ENCODE measurements around the gene MYT1.

The MYT1 gene

DNA sequence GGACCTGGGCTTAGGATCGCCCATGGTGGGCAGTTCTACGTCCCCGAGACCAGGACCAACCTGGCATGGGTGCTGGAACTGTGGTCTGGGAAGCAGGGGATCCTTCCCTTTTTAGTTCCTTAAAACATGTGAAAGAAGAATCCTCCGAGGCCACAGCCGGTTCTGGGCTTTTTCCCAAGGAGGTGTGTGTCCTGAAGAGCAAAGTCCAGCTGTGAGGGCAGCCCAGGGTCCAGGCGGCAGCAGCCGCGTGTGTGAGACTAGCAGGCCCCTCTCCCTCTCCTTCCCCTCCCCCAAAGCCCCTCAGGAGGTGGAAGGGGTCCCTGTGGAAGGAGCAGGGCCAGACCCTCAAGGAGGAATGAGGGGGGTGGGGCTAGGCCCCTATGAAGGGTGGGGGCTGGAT, 56.2 kb downstream of the MYT1 start:
- Histone ChIP-seq H3K27ac (no peak overlapping the region), H3K4me3 (no peak overlapping the region)
- TF ChIP-seq, protein P1, sequence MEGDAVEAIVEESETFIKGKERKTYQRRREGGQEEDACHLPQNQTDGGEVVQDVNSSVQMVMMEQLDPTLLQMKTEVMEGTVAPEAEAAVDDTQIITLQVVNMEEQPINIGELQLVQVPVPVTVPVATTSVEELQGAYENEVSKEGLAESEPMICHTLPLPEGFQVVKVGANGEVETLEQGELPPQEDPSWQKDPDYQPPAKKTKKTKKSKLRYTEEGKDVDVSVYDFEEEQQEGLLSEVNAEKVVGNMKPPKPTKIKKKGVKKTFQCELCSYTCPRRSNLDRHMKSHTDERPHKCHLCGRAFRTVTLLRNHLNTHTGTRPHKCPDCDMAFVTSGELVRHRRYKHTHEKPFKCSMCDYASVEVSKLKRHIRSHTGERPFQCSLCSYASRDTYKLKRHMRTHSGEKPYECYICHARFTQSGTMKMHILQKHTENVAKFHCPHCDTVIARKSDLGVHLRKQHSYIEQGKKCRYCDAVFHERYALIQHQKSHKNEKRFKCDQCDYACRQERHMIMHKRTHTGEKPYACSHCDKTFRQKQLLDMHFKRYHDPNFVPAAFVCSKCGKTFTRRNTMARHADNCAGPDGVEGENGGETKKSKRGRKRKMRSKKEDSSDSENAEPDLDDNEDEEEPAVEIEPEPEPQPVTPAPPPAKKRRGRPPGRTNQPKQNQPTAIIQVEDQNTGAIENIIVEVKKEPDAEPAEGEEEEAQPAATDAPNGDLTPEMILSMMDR (IDR thresholded peaks at IDR 0.05) = no peak
- no peak for DNase-seq (ENCODE audit: low spot score)

DNA sequence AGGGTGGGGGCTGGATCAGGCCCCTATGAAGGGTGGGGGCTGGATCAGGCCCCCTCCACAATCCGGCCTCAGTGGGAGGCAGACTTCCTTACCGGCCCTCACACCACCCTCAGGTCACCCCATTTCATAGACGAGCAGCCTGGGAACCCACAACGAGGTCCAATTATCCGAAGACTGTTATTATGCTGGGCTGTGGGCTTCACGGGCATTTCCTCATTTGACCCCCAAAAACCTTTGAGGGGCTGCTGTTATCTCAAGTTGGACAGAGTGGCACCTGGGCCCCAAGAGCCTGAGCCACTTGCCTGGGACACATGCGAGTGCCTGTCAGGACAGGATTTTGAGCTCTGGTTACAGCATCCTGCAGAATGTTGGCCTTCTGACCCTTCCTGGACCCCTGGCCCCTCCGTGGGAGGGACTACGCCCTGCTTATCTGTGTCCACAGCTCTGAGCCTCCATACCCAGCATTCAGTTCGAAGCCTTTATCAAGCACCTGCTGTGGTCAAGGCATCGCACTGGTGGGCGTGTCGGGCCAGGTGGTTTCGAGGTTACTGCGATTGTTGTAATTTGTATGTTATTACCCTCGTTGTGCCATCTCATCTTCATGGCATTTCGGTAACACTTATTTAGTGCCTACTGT, 56.8 kb downstream of the MYT1 start:
- H3K27ac ChIP-seq = no peak overlapping the region
- DNase-seq (ENCODE audit: low spot score) = no peak
- TF ChIP-seq, protein P1 (IDR thresholded peaks at IDR 0.05) = no peak
- no peak overlapping the region for H3K4me3 ChIP-seq

DNA sequence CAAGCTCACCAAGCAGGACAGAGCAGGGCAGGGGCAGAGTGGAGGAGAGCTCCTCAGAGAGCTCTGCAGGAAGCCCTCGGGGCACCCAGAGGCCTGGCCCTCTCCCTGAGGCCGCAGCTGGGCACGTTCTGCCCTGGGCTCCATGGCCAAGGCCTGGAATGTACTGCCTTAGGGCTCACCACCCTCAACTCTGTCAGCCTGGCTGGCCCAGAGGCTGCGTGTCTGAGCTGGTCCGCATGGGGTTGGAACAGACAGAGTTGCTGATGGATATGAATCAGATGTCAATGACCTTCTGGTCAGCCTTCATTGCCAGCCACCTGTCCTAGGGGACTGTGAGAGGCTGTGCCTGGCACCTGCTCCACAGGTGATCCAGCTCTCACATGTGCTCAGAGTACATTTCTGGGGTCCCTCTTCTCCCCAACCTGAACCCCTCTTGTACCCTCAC, 58.1 kb downstream of the MYT1 start:
- TF ChIP-seq, protein P1 (IDR thresholded peaks at IDR 0.05) = no peak

DNA sequence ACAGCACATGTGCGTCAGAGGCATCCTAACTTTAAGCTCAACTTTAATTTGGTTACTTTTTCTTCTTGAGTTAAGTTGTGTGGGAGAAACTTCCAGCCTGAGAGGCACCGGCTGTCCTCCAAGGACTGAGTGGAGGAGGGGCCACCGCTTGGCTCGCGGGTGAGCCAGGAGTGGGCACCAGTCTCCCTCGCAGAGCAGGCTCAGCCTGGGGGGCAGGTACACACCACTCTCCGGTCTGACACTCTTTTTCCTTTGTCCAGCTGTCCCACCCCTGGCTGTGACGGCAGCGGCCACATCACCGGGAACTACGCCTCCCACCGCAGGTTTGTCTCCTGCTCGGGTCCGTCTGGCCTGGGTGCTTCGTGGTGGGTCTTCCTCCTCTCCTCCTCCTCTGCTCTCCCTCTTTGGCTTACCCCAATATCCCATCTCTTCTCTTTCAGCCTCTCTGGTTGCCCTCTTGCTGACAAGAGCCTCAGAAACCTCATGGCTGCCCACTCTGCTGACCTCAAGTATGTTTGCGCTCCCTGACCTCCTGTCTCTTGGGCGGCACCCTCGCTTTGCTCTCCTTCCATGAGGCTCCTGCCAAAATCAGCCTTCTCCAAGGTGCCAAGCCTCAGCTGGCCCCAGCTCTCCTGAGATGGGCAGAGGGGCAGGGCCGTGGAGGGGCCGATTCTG, 58.7 kb downstream of the MYT1 start:
- Histone ChIP-seq H3K4me3 (no peak overlapping the region), H3K27ac (no peak overlapping the region)
- TF ChIP-seq, protein P1 (IDR thresholded peaks at IDR 0.05) = no peak
- no peak for DNase-seq (ENCODE audit: low spot score)

More for the DNA sequence above, 58.1 kb downstream of the MYT1 start:
- DNase-seq (ENCODE audit: low spot score) = no peak
- no peak overlapping the region for H3K27ac ChIP-seq
- H3K4me3 ChIP-seq = no peak overlapping the region

DNA sequence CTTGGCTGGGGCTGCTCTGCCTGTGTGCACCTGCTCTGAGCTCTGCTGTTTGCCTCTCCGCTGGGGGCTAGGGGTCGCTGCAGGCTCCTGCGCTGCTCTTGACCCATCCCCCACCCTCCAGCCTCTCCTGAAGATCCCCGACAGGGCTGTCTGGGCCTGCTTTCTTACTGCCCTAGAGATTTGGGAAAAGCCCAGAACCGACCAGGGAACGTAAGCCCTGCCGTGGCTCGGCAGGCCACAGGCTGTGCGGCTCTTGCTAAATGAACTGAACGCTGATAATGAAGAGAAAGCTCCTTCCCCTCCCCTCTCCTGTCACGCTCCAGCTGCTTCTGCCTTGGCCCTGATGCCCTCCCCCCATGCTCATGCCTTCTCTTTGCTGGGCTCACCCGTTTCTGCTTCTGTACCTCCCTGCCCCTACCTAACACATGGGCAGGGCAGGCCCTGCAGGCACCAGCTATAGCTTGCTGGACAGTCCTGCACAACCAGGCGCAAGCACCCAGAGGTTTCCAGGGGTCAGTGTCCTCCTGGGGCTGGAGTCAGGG, 59.3 kb downstream of the MYT1 start:
- TF ChIP-seq, protein P1 (IDR thresholded peaks at IDR 0.05) = no peak
- DNase-seq (ENCODE audit: low spot score) = no peak
- Histone ChIP-seq H3K27ac (no peak overlapping the region), H3K4me3 (no peak overlapping the region)

DNA sequence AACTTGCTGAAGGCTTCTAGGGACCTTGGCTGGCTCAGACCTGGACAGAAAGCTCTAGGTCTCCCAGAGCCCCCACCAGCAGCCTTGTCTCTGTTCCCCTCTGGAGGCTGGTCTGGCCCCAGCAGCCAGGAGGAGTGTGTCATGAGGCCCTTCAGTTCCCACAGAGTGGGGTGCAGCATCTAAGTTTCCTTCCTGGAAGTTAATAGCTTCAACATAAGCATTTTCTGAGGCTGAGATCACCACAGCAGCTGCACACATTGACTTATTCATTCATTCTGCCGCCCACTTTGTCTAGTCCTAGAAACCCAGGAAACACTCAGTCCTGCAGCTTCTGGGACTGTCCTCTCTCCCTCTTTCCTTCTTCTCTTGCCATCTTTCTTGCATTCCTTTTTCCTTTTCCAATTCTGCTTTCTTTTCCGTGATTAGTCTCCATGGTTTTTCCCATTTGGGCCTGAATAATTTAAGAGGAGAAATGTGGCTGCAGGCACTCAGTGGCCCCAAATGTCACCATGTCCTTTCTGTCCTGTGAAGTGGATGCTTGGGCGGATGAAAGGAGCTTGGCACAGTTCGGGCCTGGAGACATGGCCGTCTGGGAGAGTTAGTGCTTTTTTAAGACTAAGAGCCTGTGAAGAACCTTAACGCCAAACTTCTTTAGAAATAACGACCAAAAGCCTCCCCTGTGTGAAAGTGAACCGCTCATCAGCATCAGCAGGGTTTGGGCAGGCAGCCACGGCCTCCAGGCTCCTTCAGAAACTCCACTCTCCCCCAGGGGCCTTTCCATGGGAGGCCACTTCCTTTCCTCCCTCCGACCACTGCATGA, 60.3 kb downstream of the MYT1 start:
- TF ChIP-seq, protein P1 (IDR thresholded peaks at IDR 0.05) = no peak
- H3K27ac ChIP-seq = no peak overlapping the region
- DNase-seq (ENCODE audit: low spot score) = no peak
- H3K4me3 ChIP-seq = no peak overlapping the region
